GM21526 (cell line): ENCODE data around the gene TARP.
"Not testable (repeated sequence)": the region's sequence is repeated elsewhere in the genome, so short reads cannot be mapped to it uniquely, and the experiment has no call there.

Source experiments
- ATAC-seq: cut with Tn5 transposase; IDR thresholded peaks from one replicate; pipeline ENCODE4 v1.9.1; 2021; ENCODE audit warnings: moderate library complexity; ENCODE audit not compliant: unreplicated experiment, low FRiP score

TARP gene

GRCh38 chr7:38263274-38263673, 10.2 kb downstream of the TARP start:
- ATAC-seq, result not testable (repeated sequence)

GRCh38 chr7:38262545-38262944, 10.9 kb downstream of the TARP start:
- ATAC-seq, result no peak

GRCh38 chr7:38262026-38262425, 11.4 kb downstream of the TARP start:
- not testable (repeated sequence) for ATAC-seq

GRCh38 chr7:38261601-38262000, 11.8 kb downstream of the TARP start:
- ATAC-seq, result not testable (repeated sequence)

- ATAC-seq, result not testable (repeated sequence)
Measured at GRCh38 chr7:38259157-38259556, 14.3 kb downstream of the TARP start.

GRCh38 chr7:38257350-38257677, 16.1 kb downstream of the TARP start:
- ATAC-seq, result no peak

GRCh38 chr7:38249849-38250248, 23.6 kb downstream of the TARP start:
- peak; percentile 79 for ATAC-seq

- ATAC-seq, result no peak
Measured at GRCh38 chr7:38248069-38248567, 25.3 kb downstream of the TARP start.

- no peak for ATAC-seq
Measured at GRCh38 chr7:38245409-38245977, 27.9 kb downstream of the TARP start.

- no peak for ATAC-seq
Measured at GRCh38 chr7:38244516-38244915, 28.9 kb downstream of the TARP start.

GRCh38 chr7:38243345-38243744, 30.1 kb downstream of the TARP start:
- ATAC-seq, result not testable (repeated sequence)

GRCh38 chr7:38242814-38243213, 30.6 kb downstream of the TARP start:
- no peak for ATAC-seq

- no peak for ATAC-seq
Measured at GRCh38 chr7:38241071-38241470, 32.4 kb downstream of the TARP start.

GRCh38 chr7:38239129-38239528, 34.3 kb downstream of the TARP start:
- not testable (repeated sequence) for ATAC-seq

- no peak for ATAC-seq
Measured at GRCh38 chr7:38235606-38236005, 37.8 kb downstream of the TARP start.

GRCh38 chr7:38234759-38235158, 38.7 kb downstream of the TARP start:
- ATAC-seq, result not testable (repeated sequence)

- ATAC-seq, result peak; percentile 68
Measured at GRCh38 chr7:38232502-38233366, 40.7 kb downstream of the TARP start.

- ATAC-seq, result no peak
Measured at GRCh38 chr7:38229884-38230642, 43.4 kb downstream of the TARP start.

GRCh38 chr7:38229386-38229785, 44.0 kb downstream of the TARP start:
- ATAC-seq, result no peak

- ATAC-seq, result no peak
Measured at GRCh38 chr7:38224392-38224791, 49.0 kb downstream of the TARP start.

- no peak for ATAC-seq
Measured at GRCh38 chr7:38223306-38223705, 50.1 kb downstream of the TARP start.
